IMR-90 (cell line): ENCODE data around the gene CLN3. TPM values are rescaled to one million over a fixed set of nuclear protein-coding genes. Genes with fewer than 3 reads are reported as not detected.

Experiments used
- ATAC-seq: fragments of 200-7000 bp; cut with Tn5 transposase; 2 replicates; pipeline ENCODE4 v1.9.1; 2020; ENCODE audit warnings: low read depth, mild to moderate bottlenecking, moderate library complexity
- BruUV-seq: library from RNA; stranded (reverse); fragments of 400-500 nt; replicated peaks from 2 replicates; lab custom pipeline; 2021; lab: Mats Ljungman, UMichigan
- CTCF ChIA-PET: fragments of 300-600 bp; formaldehyde crosslinking; extraction: SDS; loops from one replicate; lab custom pipeline; 2021; ENCODE audit warnings: antibody characterized with exemption; lab: Yijun Ruan, JAX
- POLR2A ChIA-PET: fragments of 300-600 bp; sonication (Branson Sonifier 250); formaldehyde crosslinking; loops from one replicate; lab custom pipeline; 2022; ENCODE audit warnings: antibody characterized with exemption; ENCODE audit not compliant: unreplicated experiment; lab: Charles Lee
- DNase-seq: peaks from one replicate; pipeline ENCODE4 v3.0.0; 2013
- H2AFZ ChIP-seq: replicated peaks from 2 replicates; pipeline ENCODE3; 2013; ENCODE audit warnings: low read length, mild to moderate bottlenecking; ENCODE audit not compliant: poor library complexity
- H2AK5ac ChIP-seq: 2 replicates; pipeline ENCODE4 v1.6.1; 2013; ENCODE audit warnings: low read depth, low read length, inconsistent platforms
- H2AK9ac ChIP-seq: replicated peaks from 2 replicates; pipeline ENCODE3; 2013; ENCODE audit warnings: mild to moderate bottlenecking, low read depth, low read length, moderate library complexity; ENCODE audit not compliant: poor library complexity
- H2BK120ac ChIP-seq: 2 replicates; pipeline ENCODE4 v1.6.1; 2013; ENCODE audit warnings: low read depth, low read length, inconsistent platforms
- H2BK15ac ChIP-seq: 3 replicates; pipeline ENCODE4 v1.6.1; 2013; ENCODE audit warnings: low read depth, low read length, inconsistent platforms
- H2BK20ac ChIP-seq: 2 replicates; pipeline ENCODE4 v1.6.1; 2013; ENCODE audit warnings: low read depth, mild to moderate bottlenecking, inconsistent platforms, low read length, moderate library complexity
- H2BK5ac ChIP-seq: 2 replicates; pipeline ENCODE4 v1.6.1; 2013; ENCODE audit warnings: mild to moderate bottlenecking, low read depth, low read length, inconsistent platforms; ENCODE audit not compliant: poor library complexity, severe bottlenecking
- H3K14ac ChIP-seq: replicated peaks from 2 replicates; pipeline ENCODE4 v1.6.1; 2013; ENCODE audit warnings: low read depth, low read length, inconsistent platforms
- H3K18ac ChIP-seq: 2 replicates; pipeline ENCODE4 v1.6.1; 2013; ENCODE audit warnings: low read depth, low read length, control low read depth
- H3K23ac ChIP-seq: 2 replicates; pipeline ENCODE4 v1.6.1; 2013; ENCODE audit warnings: low read depth, low read length, inconsistent platforms
- H3K27ac ChIP-seq: 2 replicates; pipeline ENCODE4 v1.5.1; 2013; ENCODE audit warnings: mild to moderate bottlenecking, control low read depth, low read length; ENCODE audit not compliant: insufficient read depth
- H3K27me3 ChIP-seq: 2 replicates; pipeline ENCODE4 v1.6.1; 2013; ENCODE audit warnings: low read length; ENCODE audit not compliant: control insufficient read depth, insufficient read depth
- H3K36me3 ChIP-seq: 2 replicates; pipeline ENCODE4 v1.6.1; 2013; ENCODE audit warnings: low read length, mixed read lengths; ENCODE audit not compliant: control insufficient read depth, insufficient read depth
- H3K4ac ChIP-seq: 2 replicates; pipeline ENCODE4 v1.6.1; 2013; ENCODE audit warnings: low read depth, low read length, inconsistent platforms
- H3K4me1 ChIP-seq: 2 replicates; pipeline ENCODE4 v1.6.1; 2013; ENCODE audit warnings: low read length, mixed read lengths; ENCODE audit not compliant: control insufficient read depth, insufficient read depth
- H3K4me2 ChIP-seq: 2 replicates; pipeline ENCODE4 v1.6.1; 2013; ENCODE audit warnings: low read depth, mild to moderate bottlenecking, control low read depth, low read length, moderate library complexity
- H3K4me3 ChIP-seq: 2 replicates; pipeline ENCODE4 v1.5.1; 2013; ENCODE audit warnings: low read depth, mild to moderate bottlenecking, control low read depth, low read length, moderate library complexity; ENCODE audit not compliant: insufficient read depth
- H3K56ac ChIP-seq: 2 replicates; pipeline ENCODE4 v1.6.1; 2013; ENCODE audit warnings: low read length, inconsistent platforms; ENCODE audit not compliant: insufficient read depth; ENCODE audit errors: extremely low read depth
- H3K79me1 ChIP-seq, 2 experiments: 2 replicates each; pipeline ENCODE4 v1.6.1; 2013; ENCODE audit warnings: low read length in 2 of 2, inconsistent platforms in 1 of 2, low read depth in 1 of 2
- H3K9ac ChIP-seq: 2 replicates; pipeline ENCODE4 v1.6.1; 2013; ENCODE audit warnings: low read depth, low read length, control low read depth
- H3K9me1 ChIP-seq: 2 replicates; pipeline ENCODE4 v1.6.1; 2013; ENCODE audit warnings: low read length, inconsistent platforms; ENCODE audit not compliant: insufficient read depth
- H3K9me3 ChIP-seq: 2 replicates; pipeline ENCODE4 v1.6.1; 2013; ENCODE audit warnings: low read length; ENCODE audit not compliant: control insufficient read depth, insufficient read depth
- H4K20me1 ChIP-seq: 2 replicates; pipeline ENCODE4 v1.6.1; 2013; ENCODE audit warnings: low read length, inconsistent platforms; ENCODE audit not compliant: insufficient read depth
- H4K5ac ChIP-seq: 2 replicates; pipeline ENCODE4 v1.6.1; 2013; ENCODE audit warnings: mild to moderate bottlenecking, low read depth, low read length, control low read depth
- H4K8ac ChIP-seq, 2 experiments: 2 replicates each; pipeline ENCODE4 v1.6.1; 2013; ENCODE audit warnings: low read depth in 2 of 2, low read length in 2 of 2, control low read depth in 1 of 2, inconsistent platforms in 1 of 2
- H4K91ac ChIP-seq: 2 replicates; pipeline ENCODE4 v1.6.1; 2013; ENCODE audit warnings: low read depth, low read length, inconsistent platforms; ENCODE audit not compliant: insufficient read depth
- FOS ChIP-seq: fragments of 150-350 bp; IDR thresholded peaks from 2 replicates; pipeline ENCODE4 v1.6.1; 2016; ENCODE audit warnings: low read depth, low read length
- NFE2L2 ChIP-seq: fragments of 150-350 bp; IDR thresholded peaks from 2 replicates; pipeline ENCODE4 v1.6.1; 2016; ENCODE audit warnings: low read depth, mild to moderate bottlenecking, low read length
- POLR2A ChIP-seq: IDR thresholded peaks from 2 replicates; pipeline ENCODE4 v1.6.1; 2012; ENCODE audit warnings: mild to moderate bottlenecking, low read depth, low read length
- SMC3 ChIP-seq: fragments of 150-350 bp; IDR thresholded peaks from 2 replicates; pipeline ENCODE4 v1.6.1; 2016; ENCODE audit warnings: low read depth, mild to moderate bottlenecking, antibody characterized with exemption, low read length, moderate library complexity
- WGBS, 2 experiments: methylation state at CpG; one replicate each; pipeline versions ENCODE4 v1.1.5 to v1.1.7; 2013; ENCODE audit warnings: missing lambda C conversion rate in 2 of 2; ENCODE audit not compliant: insufficient read length in 1 of 2; ENCODE audit errors: extremely low coverage in 2 of 2; 5-methylcytosine and 5-hydroxymethylcytosine counted together
- dilution Hi-C: fragments of 300-500 bp; cut with HindIII; formaldehyde crosslinking; loops from one replicate; pipeline ENCODE4 v1.14.3; 2018; ENCODE audit warnings: low sequenced_read_pairs; ENCODE audit not compliant: unreplicated experiment
- in situ Hi-C: fragments of 300-500 bp; cut with MboI; formaldehyde crosslinking; loops from 3 replicates; pipeline ENCODE4 v1.14.3; 2019; ENCODE audit warnings: low sequenced_read_pairs, inconsistent platforms, mixed read lengths
- intact Hi-C: fragments of 100-400 bp; cut with micrococcal nuclease; formaldehyde crosslinking; loops from 2 replicates; pipeline ENCODE4 v1.10.0; 2022
- polyA plus RNA-seq, 3 experiments: library from polyadenylated mRNA; depleted of rRNA; stranded (reverse); fragments of >200 nt; gene quantifications; 2 replicates each; pipeline ENCODE4 v1.2.3, GENCODE V29; 2012; ENCODE audit warnings: low replicate concordance in 1 of 3
- total RNA-seq: library from RNA; depleted of rRNA; stranded (reverse); fragments of >200 nt; gene quantifications from 2 replicates; pipeline ENCODE4 v1.2.3, GENCODE V29; 2012

CLN3 gene
- total and polyA plus RNA-seq, 2 of the 4 experiments (the other 2 are of a cell fraction), result 3.9 to 15.9 TPM

DNA sequence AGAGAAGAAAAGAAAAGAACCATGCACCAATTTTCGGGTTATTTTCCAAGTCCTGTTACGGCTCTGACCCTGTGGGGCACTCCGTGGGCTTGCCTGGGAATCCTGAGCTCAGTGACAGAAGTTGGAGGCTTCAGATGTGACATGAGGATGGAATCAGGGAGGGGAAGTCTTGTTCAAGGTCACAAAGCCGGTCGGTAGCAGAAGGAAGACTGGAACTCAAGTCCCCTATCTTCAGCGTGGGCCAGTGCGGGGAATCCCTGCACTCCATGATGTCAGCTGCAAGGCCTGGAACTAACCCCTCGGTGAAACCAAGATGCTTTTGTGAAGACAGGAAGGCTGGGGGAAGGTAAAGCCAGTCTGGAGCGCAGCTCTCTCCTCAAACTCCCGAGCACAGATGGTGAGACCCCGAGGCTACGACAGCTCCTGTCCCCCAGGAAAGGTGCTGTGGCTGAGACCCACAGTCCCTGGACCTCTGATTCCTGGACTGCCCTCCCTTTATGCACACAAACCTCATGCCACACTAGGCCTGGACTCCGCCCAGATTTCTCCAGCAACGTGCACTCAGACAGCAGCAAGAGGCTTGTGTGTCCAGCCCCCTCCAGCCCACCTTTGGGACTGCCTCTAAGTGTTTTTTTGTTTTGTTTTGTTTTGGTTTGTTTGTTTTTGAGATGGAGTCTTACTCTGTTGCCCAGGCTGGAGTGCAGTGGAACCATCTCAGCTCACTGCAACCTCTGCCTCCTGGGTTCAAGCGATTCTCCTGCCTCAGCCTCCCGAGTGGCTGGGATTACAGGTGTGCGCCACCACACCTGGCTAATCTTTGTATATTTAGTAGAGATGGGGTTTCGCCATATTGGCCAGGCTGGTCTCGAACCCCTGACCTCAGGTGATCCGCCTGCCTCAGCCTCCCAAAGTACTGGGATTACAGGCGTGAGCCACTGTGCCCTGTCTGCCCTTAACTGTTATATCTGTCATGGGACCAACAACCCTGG lies 20.2 kb upstream of the CLN3 start:
- H4K20me1 ChIP-seq, result no peaks in the 10 kb centered on the region
- H3K27me3 ChIP-seq, result peaks cover 2% of the 10 kb centered on the region; the same call in 1 of the 2 replicates
- H3K4me3 ChIP-seq, result no peak overlapping the region
- no peak overlapping the region for H2BK5ac ChIP-seq
- H3K9ac ChIP-seq, result no peak overlapping the region
- H3K9me3 ChIP-seq, result no peaks in the 10 kb centered on the region
- H3K4ac ChIP-seq, result no peak overlapping the region
- no peaks in the 10 kb centered on the region for H3K4me1 ChIP-seq
- POLR2A ChIA-PET, result interaction anchor here (0.5 kb wide), 1 partner anchor 20 kb away, joined by 3 read pairs; the partner anchor contains the start of gene CLN3
- no peak overlapping the region for H3K27ac ChIP-seq
- H4K91ac ChIP-seq, result no peak overlapping the region
- H3K9me1 ChIP-seq, result no peaks in the 10 kb centered on the region
- CTCF ChIA-PET, result no interaction called here
- intact Hi-C loops (no loop called here), in situ Hi-C loops (no loop called here), dilution Hi-C loops (no loop called here)
- H3K23ac ChIP-seq, result no peak overlapping the region
- no peak overlapping the region for H4K5ac ChIP-seq
- 90% methylated on average over 2 of the region's 21 CpGs; no CpG with 5 or more reads in 1 of the 2 experiments for WGBS, 2 experiments
- no peaks in the 10 kb centered on the region for H3K79me1 ChIP-seq
- no peak overlapping the region for H2AK5ac ChIP-seq
- no peak for TF ChIP-seq SMC3
- no peak for TF ChIP-seq FOS
- TF ChIP-seq NFE2L2, result no peak
- no peak for TF ChIP-seq POLR2A
- BruUV-seq, result no TSS peak
- no peak overlapping the region for H3K18ac ChIP-seq
- H2BK120ac ChIP-seq, result no peak overlapping the region
- no peak for DNase-seq
- H4K8ac ChIP-seq, result no peak overlapping the region
- no peak overlapping the region for H2BK20ac ChIP-seq
- H3K56ac ChIP-seq, result no peak overlapping the region
- H2AK9ac ChIP-seq, result no peak overlapping the region
- no peak overlapping the region for H3K4me2 ChIP-seq
- no peak overlapping the region for H2BK15ac ChIP-seq
- H3K14ac ChIP-seq, result no peak overlapping the region
- no peak overlapping the region for H2AFZ ChIP-seq
- no peak for ATAC-seq
- no peaks in the 10 kb centered on the region for H3K36me3 ChIP-seq
